BJ (cell line): Measurements from ENCODE around the gene BTBD2. TPM values are rescaled to one million over a fixed set of nuclear protein-coding genes. Genes with fewer than 3 reads are reported as not detected.

Source experiments
- CTCF ChIA-PET: fragments of 350-600 bp; formaldehyde crosslinking; extraction: SDS; loops from one replicate; lab custom pipeline; 2021; ENCODE audit warnings: antibody characterized with exemption, inconsistent platforms; lab: Yijun Ruan, JAX
- POLR2A ChIA-PET: fragments of 300-600 bp; sonication (Branson Sonifier 250); formaldehyde crosslinking; extraction: SDS; loops from one replicate; lab custom pipeline; 2021; ENCODE audit warnings: antibody characterized with exemption; lab: Charles Lee
- DNase-seq: peaks from one replicate; pipeline ENCODE4 v3.0.0-alpha.2; 2011; ENCODE audit warnings: low read depth
- H3K27me3 ChIP-seq: 2 replicates; pipeline ENCODE4 v1.6.0; 2011; ENCODE audit warnings: low read length; ENCODE audit not compliant: control insufficient read depth, insufficient read depth
- H3K36me3 ChIP-seq: 2 replicates; pipeline ENCODE4 v1.5.1; 2011; ENCODE audit warnings: low read length; ENCODE audit not compliant: control insufficient read depth, insufficient read depth
- H3K4me3 ChIP-seq: 2 replicates; pipeline ENCODE4 v1.5.1; 2011; ENCODE audit warnings: low read depth, mild to moderate bottlenecking, control low read depth, low read length
- polyA plus RNA-seq: library from polyadenylated mRNA; depleted of rRNA; stranded (reverse); fragments of >200 nt; gene quantifications from 2 replicates; pipeline ENCODE4 v1.2.3, GENCODE V29; 2011
- TF ChIP-seq, protein P1 (sequence below): IDR thresholded peaks from 2 replicates; pipeline ENCODE4 v1.5.1; 2011; ENCODE audit warnings: low read depth, mild to moderate bottlenecking, control low read depth, inconsistent platforms, low read length, moderate library complexity; ENCODE audit not compliant: insufficient read depth

Gene BTBD2
- polyA plus RNA-seq, 1 experiment = 39.3 TPM

DNA sequence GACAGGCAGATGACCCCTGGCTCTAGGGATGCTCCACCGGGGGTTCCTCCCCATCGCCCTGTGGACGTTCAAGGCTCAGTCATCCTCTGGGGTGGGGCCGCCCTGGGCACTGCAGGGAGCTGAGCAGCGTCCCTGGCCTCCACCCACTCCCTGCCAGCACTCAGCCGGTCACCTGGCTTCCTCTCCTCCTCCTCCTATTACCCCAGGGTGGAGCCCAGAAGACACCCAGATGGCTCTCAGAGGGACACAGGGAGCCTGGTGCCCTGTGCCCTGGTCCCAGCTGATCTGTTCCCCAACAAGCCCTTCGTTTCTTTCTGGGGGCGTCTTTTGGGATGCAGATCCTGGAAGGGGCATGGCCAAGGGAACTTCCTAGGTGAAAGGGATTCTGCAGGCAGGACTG lies 39.2 kb upstream of the BTBD2 start:
- CTCF ChIA-PET = interaction anchor here (1.0 kb wide), 1 partner anchor 12 kb away, joined by 3 read pairs; no protein-coding TSS in a partner anchor
- H3K27me3 ChIP-seq = no peaks in the 10 kb centered on the region
- POLR2A ChIA-PET = no interaction called here
- DNase-seq = no peak
- TF ChIP-seq, protein P1, sequence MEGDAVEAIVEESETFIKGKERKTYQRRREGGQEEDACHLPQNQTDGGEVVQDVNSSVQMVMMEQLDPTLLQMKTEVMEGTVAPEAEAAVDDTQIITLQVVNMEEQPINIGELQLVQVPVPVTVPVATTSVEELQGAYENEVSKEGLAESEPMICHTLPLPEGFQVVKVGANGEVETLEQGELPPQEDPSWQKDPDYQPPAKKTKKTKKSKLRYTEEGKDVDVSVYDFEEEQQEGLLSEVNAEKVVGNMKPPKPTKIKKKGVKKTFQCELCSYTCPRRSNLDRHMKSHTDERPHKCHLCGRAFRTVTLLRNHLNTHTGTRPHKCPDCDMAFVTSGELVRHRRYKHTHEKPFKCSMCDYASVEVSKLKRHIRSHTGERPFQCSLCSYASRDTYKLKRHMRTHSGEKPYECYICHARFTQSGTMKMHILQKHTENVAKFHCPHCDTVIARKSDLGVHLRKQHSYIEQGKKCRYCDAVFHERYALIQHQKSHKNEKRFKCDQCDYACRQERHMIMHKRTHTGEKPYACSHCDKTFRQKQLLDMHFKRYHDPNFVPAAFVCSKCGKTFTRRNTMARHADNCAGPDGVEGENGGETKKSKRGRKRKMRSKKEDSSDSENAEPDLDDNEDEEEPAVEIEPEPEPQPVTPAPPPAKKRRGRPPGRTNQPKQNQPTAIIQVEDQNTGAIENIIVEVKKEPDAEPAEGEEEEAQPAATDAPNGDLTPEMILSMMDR = no peak
- no peak overlapping the region for H3K4me3 ChIP-seq
- no peaks in the 10 kb centered on the region for H3K36me3 ChIP-seq

GRCh38 chr19:2053601-2054389 lies 38.3 kb upstream of the BTBD2 start:
- TF ChIP-seq, protein P1 = no peak
- ChIA-PET POLR2A (no interaction called here), CTCF (interaction anchor here (1.0 kb wide), 1 partner anchor 11 kb away, joined by 3 read pairs; no protein-coding TSS in a partner anchor)
- H3K27me3 ChIP-seq = no peaks in the 10 kb centered on the region
- H3K36me3 ChIP-seq = peaks cover 4% of the 10 kb centered on the region
- DNase-seq = no peak
- H3K4me3 ChIP-seq = no peak overlapping the region

DNA sequence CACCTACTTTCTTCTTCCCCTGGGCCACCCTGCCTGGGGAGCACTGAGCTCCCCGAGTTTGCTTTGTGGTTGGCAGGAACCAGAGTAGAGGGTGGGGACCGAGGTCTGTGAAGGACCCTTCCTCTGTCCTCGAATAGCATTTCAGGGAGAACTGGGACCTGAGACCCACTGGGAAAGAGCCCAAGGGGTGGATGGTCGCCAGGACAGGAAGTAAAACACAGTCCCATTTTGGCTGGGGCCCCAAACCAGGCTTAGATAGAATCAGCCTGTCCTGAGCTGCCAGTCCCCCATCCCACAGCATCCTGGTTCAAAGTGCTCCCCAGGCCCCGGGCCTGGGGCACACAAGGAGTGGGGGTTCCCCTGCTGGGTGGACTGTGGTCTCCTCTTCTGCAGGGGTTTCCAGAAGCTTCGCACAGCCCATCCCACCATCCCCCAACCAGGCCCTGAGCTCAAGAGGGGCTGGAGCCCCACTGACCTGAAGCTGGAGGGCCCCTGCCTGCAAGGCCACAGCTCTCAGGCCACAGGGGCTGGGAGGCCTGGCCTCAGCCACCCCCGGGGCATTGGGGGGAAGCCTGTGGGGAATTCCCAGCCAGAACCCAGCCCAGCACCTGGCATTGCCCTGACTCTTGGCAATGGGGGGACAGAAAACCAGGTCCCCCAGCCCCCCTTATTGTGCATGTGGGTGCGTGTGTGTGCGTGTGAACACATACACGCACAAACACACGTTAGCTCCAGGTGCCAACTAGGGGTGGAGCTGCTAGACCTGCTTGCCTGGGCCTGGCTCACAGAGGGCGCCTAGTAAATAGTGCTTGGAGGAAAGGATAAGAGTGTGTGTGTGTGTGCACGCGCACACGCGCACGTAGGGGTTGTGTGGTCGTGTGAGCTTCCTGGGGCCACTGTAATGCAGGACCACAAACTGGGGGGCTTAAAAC lies 36.5 kb upstream of the BTBD2 start:
- Histone ChIP-seq H3K27me3 (no peaks in the 10 kb centered on the region), H3K36me3 (peaks cover 8% of the 10 kb centered on the region), H3K4me3 (no peak overlapping the region)
- DNase-seq = no peak
- POLR2A ChIA-PET = no interaction called here
- TF ChIP-seq, protein P1 = no peak
- CTCF ChIA-PET = interaction anchor here (0.9 kb wide), 1 partner anchor 124 kb away, joined by 5 read pairs; no protein-coding TSS in a partner anchor

- ChIA-PET CTCF (interaction anchor here (0.9 kb wide), 1 partner anchor 123 kb away, joined by 5 read pairs; no protein-coding TSS in a partner anchor), POLR2A (no interaction called here)
- TF ChIP-seq, protein P1 = peak; percentile 45
- H3K27me3 ChIP-seq = no peaks in the 10 kb centered on the region
- no peak for DNase-seq
- peaks cover 10% of the 10 kb centered on the region for H3K36me3 ChIP-seq
- peak within 1 kb of the TSS; percentile 93 for H3K4me3 ChIP-seq
These were observed 35.7 kb upstream of the BTBD2 start, which contains the start of gene MKNK2 for GRCh38 chr19:2050991-2051772. TSS of gene MKNK2 (minus strand) at chr19:2051244. CDS start at chr19:2050851, 393 bp downstream.
